ENCODE results near the gene DNAH17. TPM values are rescaled to one million over a fixed set of nuclear protein-coding genes. Genes with fewer than 3 reads are reported as not detected.

The DNAH17 gene
- total and polyA plus RNA-seq, 2 of the 13 experiments (the other 11 are each of a cell fraction or from before 2014, with no cell fraction given) = 0.86 to 1.6 TPM

DNA sequence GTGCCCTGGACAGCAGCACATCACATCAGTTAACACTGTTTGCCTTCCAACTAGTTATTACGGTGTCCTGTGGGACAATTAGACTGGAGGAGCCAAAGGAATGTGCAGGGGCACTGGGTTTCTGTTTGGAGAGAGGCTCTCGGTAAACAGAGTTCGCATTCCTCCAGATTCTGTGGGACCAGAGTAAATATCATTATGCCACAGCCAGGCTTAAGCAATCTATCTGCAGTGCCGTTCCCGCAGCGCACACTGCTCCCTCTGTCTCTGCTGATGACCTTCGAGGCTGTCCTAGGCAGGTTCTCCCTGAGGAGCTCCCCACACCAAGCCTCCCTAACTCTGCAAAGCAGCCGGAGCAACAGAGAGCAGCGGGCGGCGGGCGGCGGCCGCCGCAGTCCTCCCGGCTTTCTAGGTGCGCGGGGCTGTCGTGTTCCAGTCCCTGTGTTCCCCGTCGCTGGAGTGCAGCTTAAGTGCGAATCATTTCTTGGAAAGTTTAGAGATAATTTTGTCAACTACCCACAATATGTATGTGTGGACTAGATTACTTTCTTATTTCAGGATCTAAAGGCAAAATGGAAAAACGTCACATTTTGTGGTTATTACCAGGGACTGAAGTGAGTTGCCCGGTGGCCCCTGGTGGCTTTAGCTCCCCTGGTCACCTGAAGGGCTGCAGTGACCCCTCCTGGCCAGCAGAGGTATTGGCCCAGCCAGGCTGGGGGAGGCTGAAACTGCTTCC, 155.5 kb downstream of the DNAH17 start (continued):
- TF ChIP-seq PHF21A (CRISPR knock-in tag; IDR thresholded peaks at IDR 0.05) = peak; percentile 100
- TF ChIP-seq ZNF558 (CRISPR knock-in tag; IDR thresholded peaks at IDR 0.05; ENCODE audit: borderline replicate concordance) = 0 out of 2 replicates have a peak, but pooled peaks have one; percentile 85
- TF ChIP-seq, protein P1, sequence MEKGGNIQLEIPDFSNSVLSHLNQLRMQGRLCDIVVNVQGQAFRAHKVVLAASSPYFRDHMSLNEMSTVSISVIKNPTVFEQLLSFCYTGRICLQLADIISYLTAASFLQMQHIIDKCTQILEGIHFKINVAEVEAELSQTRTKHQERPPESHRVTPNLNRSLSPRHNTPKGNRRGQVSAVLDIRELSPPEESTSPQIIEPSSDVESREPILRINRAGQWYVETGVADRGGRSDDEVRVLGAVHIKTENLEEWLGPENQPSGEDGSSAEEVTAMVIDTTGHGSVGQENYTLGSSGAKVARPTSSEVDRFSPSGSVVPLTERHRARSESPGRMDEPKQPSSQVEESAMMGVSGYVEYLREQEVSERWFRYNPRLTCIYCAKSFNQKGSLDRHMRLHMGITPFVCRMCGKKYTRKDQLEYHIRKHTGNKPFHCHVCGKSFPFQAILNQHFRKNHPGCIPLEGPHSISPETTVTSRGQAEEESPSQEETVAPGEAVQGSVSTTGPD (CRISPR knock-in tag; IDR thresholded peaks at IDR 0.05) = peak; percentile 96
- TF ChIP-seq LCORL (IDR thresholded peaks at IDR 0.05) = peak; percentile 97
- TF ChIP-seq LCORL (CRISPR knock-in tag; IDR thresholded peaks at IDR 0.05) = peak; percentile 99
- TF ChIP-seq ATF1 (CRISPR knock-in tag; IDR thresholded peaks at IDR 0.05) = peak; percentile 68
- no peak for TF ChIP-seq CBX2 (IDR thresholded peaks at IDR 0.05; ENCODE audit: low read depth, low read length)
- TF ChIP-seq CBX2 (CRISPR knock-in tag; IDR thresholded peaks at IDR 0.05; ENCODE audit: low read depth) = no peak
- TF ChIP-seq FOXO1 (CRISPR knock-in tag; IDR thresholded peaks at IDR 0.05) = peak; percentile 97
- peak; percentile 100 for TF ChIP-seq TBX2 (CRISPR knock-in tag; IDR thresholded peaks at IDR 0.05; ENCODE audit: borderline replicate concordance)
- 0 out of 2 replicates have a peak, but pooled peaks have one; percentile 40 for TF ChIP-seq TOPORS (CRISPR knock-in tag; IDR thresholded peaks at IDR 0.05)
- no peak for TF ChIP-seq ZNF441 (CRISPR knock-in tag; IDR thresholded peaks at IDR 0.05; ENCODE audit: borderline replicate concordance)
- TF ChIP-seq PRMT3 (CRISPR knock-in tag; IDR thresholded peaks at IDR 0.05; ENCODE audit: borderline replicate concordance, low read depth) = 0 out of 2 replicates have a peak, but pooled peaks have one; percentile 71
- no peak for TF ChIP-seq ZNF572 (CRISPR knock-in tag; IDR thresholded peaks at IDR 0.05)
- TF ChIP-seq DPF2 (CRISPR knock-in tag; IDR thresholded peaks at IDR 0.05; ENCODE audit: borderline replicate concordance, low read depth) = peak; percentile 99
- TF ChIP-seq BCLAF1 (IDR thresholded peaks at IDR 0.05) = no peak
- TF ChIP-seq PRDM10 (CRISPR knock-in tag; IDR thresholded peaks at IDR 0.05; ENCODE audit: low read depth) = peak; percentile 56; the same call in 1 of the 2 replicates
- TF ChIP-seq ZNF205 (CRISPR knock-in tag; IDR thresholded peaks at IDR 0.05) = peak; percentile 97
- TF ChIP-seq CEBPG (CRISPR knock-in tag; IDR thresholded peaks at IDR 0.05) = peak; percentile 98
- TF ChIP-seq KDM5A (IDR thresholded peaks at IDR 0.05; ENCODE audit: borderline replicate concordance, low read length) = peak; percentile 68; the same call in 1 of the 2 replicates
- no peak for TF ChIP-seq IRX3 (CRISPR knock-in tag; IDR thresholded peaks at IDR 0.05; ENCODE audit: borderline replicate concordance, low read depth)

All from HepG2 (cell line).